A549 (cell line): ENCODE measurements around the gene UGT1A9. TPM values are rescaled to one million over a fixed set of nuclear protein-coding genes. Genes with fewer than 3 reads are reported as not detected.

Experiments used
- ATAC-seq, 2 experiments: fragments of 200-7000 bp in 1 of 2; fragments of >200 bp in 1 of 2; cut with Nextera tagmentation in 1 of 2; cut with Tn5 transposase in 1 of 2; 3 replicates each; pipeline versions ENCODE4 v1.8.0 to v1.9.1; 2018 to 2020; ENCODE audit warnings: mild to moderate bottlenecking in 1 of 2, moderate library complexity in 1 of 2
- CTCF ChIA-PET: fragments of 300-600 bp; sonication (Branson Sonifier 250); formaldehyde crosslinking; extraction: SDS; loops from one replicate; lab custom pipeline; 2021; ENCODE audit warnings: antibody characterized with exemption, inconsistent platforms; lab: Yijun Ruan, JAX
- POLR2A ChIA-PET: fragments of 350-600 bp; formaldehyde crosslinking; extraction: SDS; loops from one replicate; lab custom pipeline; 2021; ENCODE audit warnings: antibody characterized with exemption, inconsistent platforms; lab: Yijun Ruan, JAX
- DNase-seq, 2 experiments: peaks; one replicate each; pipeline versions ENCODE4 v3.0.0 to v3.0.0-alpha.2; 2011 to 2016; ENCODE audit warnings: low read depth in 1 of 2, low spot score in 1 of 2
- FAIRE-seq: peaks from 2 replicates; lab custom pipeline; 2011; peaks lifted over from hg19 to GRCh38; lab: Jason Lieb, UNC
- H3K27ac ChIP-seq, 2 experiments: fragments of >200 bp; sonication (Bioruptor Twin); formaldehyde crosslinking; 3 replicates each; pipeline ENCODE4 v1.5.1; 2016 to 2017
- H3K4me1 ChIP-seq: fragments of >200 bp; sonication (Bioruptor Twin); formaldehyde crosslinking; 3 replicates; pipeline ENCODE4 v1.6.1; 2016
- H3K4me2 ChIP-seq: fragments of >200 bp; sonication (Bioruptor Twin); formaldehyde crosslinking; 3 replicates; pipeline ENCODE4 v1.6.1; 2016
- H3K4me3 ChIP-seq: fragments of >200 bp; sonication (Bioruptor Twin); formaldehyde crosslinking; 3 replicates; pipeline ENCODE4 v1.5.1; 2016
- H3K9me3 ChIP-seq: fragments of >200 bp; sonication (Bioruptor Twin); formaldehyde crosslinking; 3 replicates; pipeline ENCODE4 v1.6.1; 2016
- BHLHE40 ChIP-seq: IDR thresholded peaks from 2 replicates; pipeline ENCODE4 v1.6.1; 2012; ENCODE audit warnings: low read depth, low read length, inconsistent platforms
- FOSL2 ChIP-seq, 2 experiments: fragments of 450-650 bp in 1 of 2; fragments of >200 bp in 1 of 2; sonication (Bioruptor Twin) in 1 of 2; formaldehyde crosslinking; IDR thresholded peaks; 2 replicates each; pipeline versions ENCODE4 v1.5.0 to v1.6.1; 2016 to 2020; ENCODE audit warnings: mild to moderate bottlenecking in 1 of 2, moderate library complexity in 1 of 2
- FOXS1 ChIP-seq: fragments of 250-450 bp; sonication (Bioruptor Pico); IDR thresholded peaks from 2 replicates; pipeline ENCODE4 v1.5.0; 2020; ENCODE audit warnings: mild to moderate bottlenecking, moderate library complexity
- HMGXB4 ChIP-seq: fragments of 250-450 bp; sonication (Bioruptor Pico); IDR thresholded peaks from 2 replicates; pipeline ENCODE4 v1.5.0; 2021; ENCODE audit warnings: mild to moderate bottlenecking, moderate library complexity, borderline replicate concordance
- MAFK ChIP-seq: fragments of 450-650 bp; IDR thresholded peaks from 2 replicates; pipeline ENCODE4 v1.6.1; 2014; ENCODE audit not compliant: partially characterized antibody
- MAZ ChIP-seq: fragments of 150-350 bp; IDR thresholded peaks from 2 replicates; pipeline ENCODE4 v1.6.1; 2014; ENCODE audit warnings: antibody characterized with exemption, low read depth, low read length, borderline replicate concordance
- PBX3 ChIP-seq: IDR thresholded peaks from 2 replicates; pipeline ENCODE4 v1.6.1; 2012
- RFX5 ChIP-seq: fragments of 450-650 bp; IDR thresholded peaks from 2 replicates; pipeline ENCODE4 v1.7.1; 2014; ENCODE audit warnings: antibody characterized with exemption, mild to moderate bottlenecking, moderate library complexity
- SMC3 ChIP-seq: fragments of >200 bp; sonication (Bioruptor Twin); formaldehyde crosslinking; IDR thresholded peaks from 3 replicates; pipeline ENCODE4 v1.6.1; 2018; ENCODE audit warnings: inconsistent platforms
- WGBS: methylation state at CpG from one replicate; pipeline ENCODE4 v1.1.6; 2017; ENCODE audit errors: missing lambda C conversion rate; 5-methylcytosine and 5-hydroxymethylcytosine counted together
- polyA plus RNA-seq, 4 experiments: library from polyadenylated mRNA; depleted of rRNA in 3 of 4; stranded (reverse); fragments of >200 nt; fragmentation: RNase III in 1 of 4; extraction: RNeasy Plus Mini Kit Qiagen cat#74134 plus additional on column Dnase treatment in 1 of 4; gene quantifications; 2 replicates in 3 of 4; 3 replicates in 1 of 4; pipeline ENCODE4 v1.2.3, GENCODE V29; 2011 to 2017
- TF ChIP-seq, protein P1 (sequence below): fragments of 450-650 bp; IDR thresholded peaks from 2 replicates; pipeline ENCODE4 v1.6.1; 2014; ENCODE audit warnings: antibody characterized with exemption
- TF ChIP-seq, protein P2 (sequence below): fragments of 200-600 bp; sonication (generic); IDR thresholded peaks from 2 replicates; pipeline ENCODE4 v1.6.1; 2016; ENCODE audit warnings: antibody characterized with exemption, mild to moderate bottlenecking, moderate library complexity
- TF ChIP-seq, protein P3 (sequence below): fragments of 250-450 bp; sonication (Bioruptor Pico); IDR thresholded peaks from 2 replicates; pipeline ENCODE4 v1.5.0; 2020; ENCODE audit warnings: low read depth, mild to moderate bottlenecking, moderate library complexity
- TF ChIP-seq, protein P4 (sequence below): fragments of >200 bp; sonication (Bioruptor Twin); formaldehyde crosslinking; IDR thresholded peaks from 3 replicates; pipeline ENCODE4 v1.5.1; 2016
- TF ChIP-seq, protein P5 (sequence below): IDR thresholded peaks from 2 replicates; pipeline ENCODE4 v1.6.1; 2012; ENCODE audit warnings: low read depth, borderline replicate concordance

Gene UGT1A9
- polyA plus RNA-seq, 2 of the 4 experiments (the other 2 are of a cell fraction): 11.0 to 13.1 TPM

- DNase-seq (no peak), FAIRE-seq (no peak), ATAC-seq (no peak)
- no peak overlapping the region for H3K4me3 ChIP-seq
- no peaks in the 10 kb centered on the region for H3K9me3 ChIP-seq
- TF ChIP-seq MAZ (no peak), FOSL2 (IDR thresholded peaks at IDR 0.05) (no peak), FOSL2 (CRISPR knock-in tag; IDR thresholded peaks at IDR 0.05) (no peak), RFX5 (no peak), PBX3 (no peak), HMGXB4 (CRISPR knock-in tag) (no peak), MAFK (no peak), SMC3 (no peak), BHLHE40 (no peak), FOXS1 (no peak)
- TF ChIP-seq, protein P1, sequence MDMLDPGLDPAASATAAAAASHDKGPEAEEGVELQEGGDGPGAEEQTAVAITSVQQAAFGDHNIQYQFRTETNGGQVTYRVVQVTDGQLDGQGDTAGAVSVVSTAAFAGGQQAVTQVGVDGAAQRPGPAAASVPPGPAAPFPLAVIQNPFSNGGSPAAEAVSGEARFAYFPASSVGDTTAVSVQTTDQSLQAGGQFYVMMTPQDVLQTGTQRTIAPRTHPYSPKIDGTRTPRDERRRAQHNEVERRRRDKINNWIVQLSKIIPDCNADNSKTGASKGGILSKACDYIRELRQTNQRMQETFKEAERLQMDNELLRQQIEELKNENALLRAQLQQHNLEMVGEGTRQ: no peak
- TF ChIP-seq, protein P2, sequence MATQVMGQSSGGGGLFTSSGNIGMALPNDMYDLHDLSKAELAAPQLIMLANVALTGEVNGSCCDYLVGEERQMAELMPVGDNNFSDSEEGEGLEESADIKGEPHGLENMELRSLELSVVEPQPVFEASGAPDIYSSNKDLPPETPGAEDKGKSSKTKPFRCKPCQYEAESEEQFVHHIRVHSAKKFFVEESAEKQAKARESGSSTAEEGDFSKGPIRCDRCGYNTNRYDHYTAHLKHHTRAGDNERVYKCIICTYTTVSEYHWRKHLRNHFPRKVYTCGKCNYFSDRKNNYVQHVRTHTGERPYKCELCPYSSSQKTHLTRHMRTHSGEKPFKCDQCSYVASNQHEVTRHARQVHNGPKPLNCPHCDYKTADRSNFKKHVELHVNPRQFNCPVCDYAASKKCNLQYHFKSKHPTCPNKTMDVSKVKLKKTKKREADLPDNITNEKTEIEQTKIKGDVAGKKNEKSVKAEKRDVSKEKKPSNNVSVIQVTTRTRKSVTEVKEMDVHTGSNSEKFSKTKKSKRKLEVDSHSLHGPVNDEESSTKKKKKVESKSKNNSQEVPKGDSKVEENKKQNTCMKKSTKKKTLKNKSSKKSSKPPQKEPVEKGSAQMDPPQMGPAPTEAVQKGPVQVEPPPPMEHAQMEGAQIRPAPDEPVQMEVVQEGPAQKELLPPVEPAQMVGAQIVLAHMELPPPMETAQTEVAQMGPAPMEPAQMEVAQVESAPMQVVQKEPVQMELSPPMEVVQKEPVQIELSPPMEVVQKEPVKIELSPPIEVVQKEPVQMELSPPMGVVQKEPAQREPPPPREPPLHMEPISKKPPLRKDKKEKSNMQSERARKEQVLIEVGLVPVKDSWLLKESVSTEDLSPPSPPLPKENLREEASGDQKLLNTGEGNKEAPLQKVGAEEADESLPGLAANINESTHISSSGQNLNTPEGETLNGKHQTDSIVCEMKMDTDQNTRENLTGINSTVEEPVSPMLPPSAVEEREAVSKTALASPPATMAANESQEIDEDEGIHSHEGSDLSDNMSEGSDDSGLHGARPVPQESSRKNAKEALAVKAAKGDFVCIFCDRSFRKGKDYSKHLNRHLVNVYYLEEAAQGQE: no peak
- TF ChIP-seq, protein P3, sequence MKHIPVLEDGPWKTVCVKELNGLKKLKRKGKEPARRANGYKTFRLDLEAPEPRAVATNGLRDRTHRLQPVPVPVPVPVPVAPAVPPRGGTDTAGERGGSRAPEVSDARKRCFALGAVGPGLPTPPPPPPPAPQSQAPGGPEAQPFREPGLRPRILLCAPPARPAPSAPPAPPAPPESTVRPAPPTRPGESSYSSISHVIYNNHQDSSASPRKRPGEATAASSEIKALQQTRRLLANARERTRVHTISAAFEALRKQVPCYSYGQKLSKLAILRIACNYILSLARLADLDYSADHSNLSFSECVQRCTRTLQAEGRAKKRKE (CRISPR knock-in tag): no peak
- TF ChIP-seq, protein P4, sequence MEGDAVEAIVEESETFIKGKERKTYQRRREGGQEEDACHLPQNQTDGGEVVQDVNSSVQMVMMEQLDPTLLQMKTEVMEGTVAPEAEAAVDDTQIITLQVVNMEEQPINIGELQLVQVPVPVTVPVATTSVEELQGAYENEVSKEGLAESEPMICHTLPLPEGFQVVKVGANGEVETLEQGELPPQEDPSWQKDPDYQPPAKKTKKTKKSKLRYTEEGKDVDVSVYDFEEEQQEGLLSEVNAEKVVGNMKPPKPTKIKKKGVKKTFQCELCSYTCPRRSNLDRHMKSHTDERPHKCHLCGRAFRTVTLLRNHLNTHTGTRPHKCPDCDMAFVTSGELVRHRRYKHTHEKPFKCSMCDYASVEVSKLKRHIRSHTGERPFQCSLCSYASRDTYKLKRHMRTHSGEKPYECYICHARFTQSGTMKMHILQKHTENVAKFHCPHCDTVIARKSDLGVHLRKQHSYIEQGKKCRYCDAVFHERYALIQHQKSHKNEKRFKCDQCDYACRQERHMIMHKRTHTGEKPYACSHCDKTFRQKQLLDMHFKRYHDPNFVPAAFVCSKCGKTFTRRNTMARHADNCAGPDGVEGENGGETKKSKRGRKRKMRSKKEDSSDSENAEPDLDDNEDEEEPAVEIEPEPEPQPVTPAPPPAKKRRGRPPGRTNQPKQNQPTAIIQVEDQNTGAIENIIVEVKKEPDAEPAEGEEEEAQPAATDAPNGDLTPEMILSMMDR: no peak
- TF ChIP-seq, protein P5, sequence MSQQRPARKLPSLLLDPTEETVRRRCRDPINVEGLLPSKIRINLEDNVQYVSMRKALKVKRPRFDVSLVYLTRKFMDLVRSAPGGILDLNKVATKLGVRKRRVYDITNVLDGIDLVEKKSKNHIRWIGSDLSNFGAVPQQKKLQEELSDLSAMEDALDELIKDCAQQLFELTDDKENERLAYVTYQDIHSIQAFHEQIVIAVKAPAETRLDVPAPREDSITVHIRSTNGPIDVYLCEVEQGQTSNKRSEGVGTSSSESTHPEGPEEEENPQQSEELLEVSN: no peak
- CTCF ChIA-PET: interaction anchor here (0.6 to 1.9 kb wide), 5 partner anchors 12 to 109 kb away, joined by 3 to 12 read pairs (median 3); no protein-coding TSS in a partner anchor
- peak overlapping the region; percentile 28 to 81; a peak in 3 of 6 replicates for H3K27ac ChIP-seq
- no peak overlapping the region for H3K4me2 ChIP-seq
- H3K4me1 ChIP-seq: peaks cover 36% of the 10 kb centered on the region
- WGBS: 83% methylated on average over 4 of the region's 6 CpGs
- POLR2A ChIA-PET: interaction anchor here (1.2 kb wide), 1 partner anchor 248 kb away, joined by 11 read pairs; no protein-coding TSS in a partner anchor
Observed at GRCh38 chr2:233820774-233821105, 149.0 kb downstream of the UGT1A9 start.
